Measurements from ENCODE around the gene PERP.

- TF ChIP-seq CTCF (IDR thresholded peaks at IDR 0.05) = no peak
- peak in 1 of 2 donors; percentile 11 for TF ChIP-seq POLR2A (IDR thresholded peaks at IDR 0.05)
Measured at GRCh38 chr6:138105880-138106664, 1.1 kb downstream of the PERP start.
